Measurements from ENCODE around the gene ABCG4. TPM values are rescaled to one million over a fixed set of nuclear protein-coding genes. Genes with fewer than 3 reads are reported as not detected.
A peak's percentile ranks its signal among the peaks of the same experiment; 100 is the strongest.

The ABCG4 gene
- total and polyA plus RNA-seq, 2 experiments from 2014 or later, result 0.58 to 1.0 TPM

DNA sequence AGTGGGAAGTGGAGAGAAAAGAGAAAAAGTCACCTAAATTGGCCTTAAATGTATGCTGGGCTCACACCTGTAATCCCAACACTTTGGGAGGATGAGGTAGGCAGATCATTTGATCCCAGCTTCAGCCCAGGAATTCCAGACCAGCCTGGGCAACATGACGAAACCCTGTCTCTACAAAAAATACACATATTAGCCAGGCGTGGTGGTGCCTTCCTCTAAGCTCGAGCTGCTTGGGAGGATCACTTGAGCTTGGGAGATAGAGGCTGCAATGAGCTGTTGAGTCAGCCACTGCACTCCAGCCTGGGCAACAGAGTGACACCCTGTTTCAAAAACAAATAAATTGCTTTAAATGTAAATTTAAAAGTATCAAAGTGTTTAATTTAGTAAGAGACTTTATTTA is 61.2 kb downstream of the ABCG4 start:
- Histone ChIP-seq H3K36me3 (ENCODE audit: insufficient read depth) (no peaks in the 10 kb centered on the region), H3K79me2 (replicated peaks; ENCODE audit: insufficient read depth) (peaks cover 84% of the 10 kb centered on the region), H3K27ac (ENCODE audit: low read depth) (no peak overlapping the region), H3K4me1 (ENCODE audit: insufficient read depth) (peaks cover 34% of the 10 kb centered on the region), H3K27me3 (ENCODE audit: insufficient read depth) (no peaks in the 10 kb centered on the region), H2AFZ (no peak overlapping the region), H3K9me2 (ENCODE audit: insufficient read depth) (no peaks in the 10 kb centered on the region), H3K4me3 (no peak overlapping the region), H4K20me1 (replicated peaks; ENCODE audit: insufficient read depth) (peaks cover 46% of the 10 kb centered on the region), H3F3A (replicated peaks; ENCODE audit: low read depth) (peaks cover 5% of the 10 kb centered on the region), H3K4me2 (peak overlapping the region; percentile 93; the same call in 1 of the 2 replicates)
- Mint-ChIP-seq H3K27me3 (ENCODE audit: insufficient read depth, low read depth, poor library complexity) (peaks cover 8% of the 10 kb centered on the region), H3K4me3 (no peak overlapping the region; the same call in 2 of the 3 replicates), H3K9me3 (peaks cover 2% of the 10 kb centered on the region; the same call in 1 of the 3 replicates), H3K36me3 (ENCODE audit: low read depth) (peaks cover 5% of the 10 kb centered on the region; the same call in 1 of the 3 replicates), H3K27ac (0 out of 2 replicates have a peak overlapping the region, but pooled peaks have one; percentile 2), H3K4me1 (peaks cover 24% of the 10 kb centered on the region)
- DNase-seq (ENCODE audit: low spot score), result no peak
- ATAC-seq, result no peak
- no peak for TF ChIP-seq STAT1 (IDR thresholded peaks at IDR 0.05; ENCODE audit: unreplicated experiment)
- TF ChIP-seq, protein P1, sequence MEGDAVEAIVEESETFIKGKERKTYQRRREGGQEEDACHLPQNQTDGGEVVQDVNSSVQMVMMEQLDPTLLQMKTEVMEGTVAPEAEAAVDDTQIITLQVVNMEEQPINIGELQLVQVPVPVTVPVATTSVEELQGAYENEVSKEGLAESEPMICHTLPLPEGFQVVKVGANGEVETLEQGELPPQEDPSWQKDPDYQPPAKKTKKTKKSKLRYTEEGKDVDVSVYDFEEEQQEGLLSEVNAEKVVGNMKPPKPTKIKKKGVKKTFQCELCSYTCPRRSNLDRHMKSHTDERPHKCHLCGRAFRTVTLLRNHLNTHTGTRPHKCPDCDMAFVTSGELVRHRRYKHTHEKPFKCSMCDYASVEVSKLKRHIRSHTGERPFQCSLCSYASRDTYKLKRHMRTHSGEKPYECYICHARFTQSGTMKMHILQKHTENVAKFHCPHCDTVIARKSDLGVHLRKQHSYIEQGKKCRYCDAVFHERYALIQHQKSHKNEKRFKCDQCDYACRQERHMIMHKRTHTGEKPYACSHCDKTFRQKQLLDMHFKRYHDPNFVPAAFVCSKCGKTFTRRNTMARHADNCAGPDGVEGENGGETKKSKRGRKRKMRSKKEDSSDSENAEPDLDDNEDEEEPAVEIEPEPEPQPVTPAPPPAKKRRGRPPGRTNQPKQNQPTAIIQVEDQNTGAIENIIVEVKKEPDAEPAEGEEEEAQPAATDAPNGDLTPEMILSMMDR (conservative IDR thresholded peaks at IDR 0.05; ENCODE audit: low read depth in 2 of 2), result no peak
- TF ChIP-seq EZH2 (IDR thresholded peaks at IDR 0.05; ENCODE audit: low read depth, unreplicated experiment), result no peak
- TF ChIP-seq EZH2phosphoT487 (IDR thresholded peaks at IDR 0.05; ENCODE audit: unreplicated experiment), result no peak
- TF ChIP-seq CREB1 (CRISPR knock-in tag; IDR thresholded peaks at IDR 0.05; ENCODE audit: low read depth), result no peak
- TF ChIP-seq, protein P2, sequence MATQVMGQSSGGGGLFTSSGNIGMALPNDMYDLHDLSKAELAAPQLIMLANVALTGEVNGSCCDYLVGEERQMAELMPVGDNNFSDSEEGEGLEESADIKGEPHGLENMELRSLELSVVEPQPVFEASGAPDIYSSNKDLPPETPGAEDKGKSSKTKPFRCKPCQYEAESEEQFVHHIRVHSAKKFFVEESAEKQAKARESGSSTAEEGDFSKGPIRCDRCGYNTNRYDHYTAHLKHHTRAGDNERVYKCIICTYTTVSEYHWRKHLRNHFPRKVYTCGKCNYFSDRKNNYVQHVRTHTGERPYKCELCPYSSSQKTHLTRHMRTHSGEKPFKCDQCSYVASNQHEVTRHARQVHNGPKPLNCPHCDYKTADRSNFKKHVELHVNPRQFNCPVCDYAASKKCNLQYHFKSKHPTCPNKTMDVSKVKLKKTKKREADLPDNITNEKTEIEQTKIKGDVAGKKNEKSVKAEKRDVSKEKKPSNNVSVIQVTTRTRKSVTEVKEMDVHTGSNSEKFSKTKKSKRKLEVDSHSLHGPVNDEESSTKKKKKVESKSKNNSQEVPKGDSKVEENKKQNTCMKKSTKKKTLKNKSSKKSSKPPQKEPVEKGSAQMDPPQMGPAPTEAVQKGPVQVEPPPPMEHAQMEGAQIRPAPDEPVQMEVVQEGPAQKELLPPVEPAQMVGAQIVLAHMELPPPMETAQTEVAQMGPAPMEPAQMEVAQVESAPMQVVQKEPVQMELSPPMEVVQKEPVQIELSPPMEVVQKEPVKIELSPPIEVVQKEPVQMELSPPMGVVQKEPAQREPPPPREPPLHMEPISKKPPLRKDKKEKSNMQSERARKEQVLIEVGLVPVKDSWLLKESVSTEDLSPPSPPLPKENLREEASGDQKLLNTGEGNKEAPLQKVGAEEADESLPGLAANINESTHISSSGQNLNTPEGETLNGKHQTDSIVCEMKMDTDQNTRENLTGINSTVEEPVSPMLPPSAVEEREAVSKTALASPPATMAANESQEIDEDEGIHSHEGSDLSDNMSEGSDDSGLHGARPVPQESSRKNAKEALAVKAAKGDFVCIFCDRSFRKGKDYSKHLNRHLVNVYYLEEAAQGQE (IDR thresholded peaks at IDR 0.05; ENCODE audit: unreplicated experiment), result no peak

Other genes with a start within 250 kb of the ABCG4 start
- gene BCL9L, start 223.1 kb upstream of the ABCG4 start, total RNA-seq (2014; rRNA removed; shearing (Covaris generic)), result 24.1 and 35.1 TPM in 2 replicates
- gene BCL9L, start 223.1 kb upstream of the ABCG4 start, polyA plus RNA-seq (2016; fragmentation: Nextera tagmentation; extraction: Ambion mirVana), result 15.9 and 23.6 TPM in 2 replicates
- gene UPK2, start 192.8 kb upstream of the ABCG4 start, total RNA-seq (2014; rRNA removed; shearing (Covaris generic)), result not detected in 2 replicates
- gene UPK2, start 192.8 kb upstream of the ABCG4 start, polyA plus RNA-seq (2016; fragmentation: Nextera tagmentation; extraction: Ambion mirVana), result 0.74 and 1.4 TPM in 2 replicates
- not detected in 2 replicates for gene FOXR1, start 177.3 kb upstream of the ABCG4 start, total RNA-seq (2014; rRNA removed; shearing (Covaris generic))
- not detected in 2 replicates for gene FOXR1, start 177.3 kb upstream of the ABCG4 start, polyA plus RNA-seq (2016; fragmentation: Nextera tagmentation; extraction: Ambion mirVana)
- 34.3 and 34.5 TPM in 2 replicates for gene CENATAC, start 150.9 kb upstream of the ABCG4 start, total RNA-seq (2014; rRNA removed; shearing (Covaris generic))
- gene CENATAC, start 150.9 kb upstream of the ABCG4 start, polyA plus RNA-seq (2016; fragmentation: Nextera tagmentation; extraction: Ambion mirVana), result 31.7 and 33.4 TPM in 2 replicates
- 1,462 and 1,965 TPM in 2 replicates for gene RPS25, start 130.7 kb upstream of the ABCG4 start, total RNA-seq (2014; rRNA removed; shearing (Covaris generic))
- 3,622 and 3,632 TPM in 2 replicates for gene RPS25, start 130.7 kb upstream of the ABCG4 start, polyA plus RNA-seq (2016; fragmentation: Nextera tagmentation; extraction: Ambion mirVana)
- 79.9 and 97.2 TPM in 2 replicates for gene TRAPPC4, start 130.3 kb upstream of the ABCG4 start, total RNA-seq (2014; rRNA removed; shearing (Covaris generic))
- 118 and 142 TPM in 2 replicates for gene TRAPPC4, start 130.3 kb upstream of the ABCG4 start, polyA plus RNA-seq (2016; fragmentation: Nextera tagmentation; extraction: Ambion mirVana)
- gene SLC37A4, start 118.2 kb upstream of the ABCG4 start, total RNA-seq (2014; rRNA removed; shearing (Covaris generic)), result 50.2 and 56.4 TPM in 2 replicates
- 20.0 and 23.4 TPM in 2 replicates for gene SLC37A4, start 118.2 kb upstream of the ABCG4 start, polyA plus RNA-seq (2016; fragmentation: Nextera tagmentation; extraction: Ambion mirVana)
- 221 and 229 TPM in 2 replicates for gene HYOU1, start 91.8 kb upstream of the ABCG4 start, total RNA-seq (2014; rRNA removed; shearing (Covaris generic))
- 48.2 and 51.6 TPM in 2 replicates for gene HYOU1, start 91.8 kb upstream of the ABCG4 start, polyA plus RNA-seq (2016; fragmentation: Nextera tagmentation; extraction: Ambion mirVana)
- 13.4 and 14.6 TPM in 2 replicates for gene VPS11, start 81.2 kb upstream of the ABCG4 start, total RNA-seq (2014; rRNA removed; shearing (Covaris generic))
- 11.5 and 15.5 TPM in 2 replicates for gene VPS11, start 81.2 kb upstream of the ABCG4 start, polyA plus RNA-seq (2016; fragmentation: Nextera tagmentation; extraction: Ambion mirVana)
- 91.7 and 107 TPM in 2 replicates for gene HMBS, start 64.2 kb upstream of the ABCG4 start, total RNA-seq (2014; rRNA removed; shearing (Covaris generic))
- gene HMBS, start 64.2 kb upstream of the ABCG4 start, polyA plus RNA-seq (2016; fragmentation: Nextera tagmentation; extraction: Ambion mirVana), result 101 and 105 TPM in 2 replicates
- 36.4 and 37.2 TPM in 2 replicates for gene DPAGT1, start 47.2 kb upstream of the ABCG4 start, total RNA-seq (2014; rRNA removed; shearing (Covaris generic))
- gene DPAGT1, start 47.2 kb upstream of the ABCG4 start, polyA plus RNA-seq (2016; fragmentation: Nextera tagmentation; extraction: Ambion mirVana), result 48.3 and 52.6 TPM in 2 replicates
- 2.3 and 4.4 TPM in 2 replicates for gene C2CD2L, start 41.7 kb upstream of the ABCG4 start, total RNA-seq (2014; rRNA removed; shearing (Covaris generic))
- 1.4 TPM in 2 replicates for gene C2CD2L, start 41.7 kb upstream of the ABCG4 start, polyA plus RNA-seq (2016; fragmentation: Nextera tagmentation; extraction: Ambion mirVana)
- gene HINFP, start 27.5 kb upstream of the ABCG4 start, total RNA-seq (2014; rRNA removed; shearing (Covaris generic)), result 29.2 and 29.6 TPM in 2 replicates
- 12.6 and 12.8 TPM in 2 replicates for gene HINFP, start 27.5 kb upstream of the ABCG4 start, polyA plus RNA-seq (2016; fragmentation: Nextera tagmentation; extraction: Ambion mirVana)
- gene NLRX1, start 19.7 kb downstream of the ABCG4 start, total RNA-seq (2014; rRNA removed; shearing (Covaris generic)), result 13.8 and 14.2 TPM in 2 replicates
- 2.8 and 3.4 TPM in 2 replicates for gene NLRX1, start 19.7 kb downstream of the ABCG4 start, polyA plus RNA-seq (2016; fragmentation: Nextera tagmentation; extraction: Ambion mirVana)
- gene NHERF4, start 36.4 kb downstream of the ABCG4 start, total RNA-seq (2014; rRNA removed; shearing (Covaris generic)), result not detected in 2 replicates
- 0.15 TPM in 1 of 2 replicates, not detected in the other for gene NHERF4, start 36.4 kb downstream of the ABCG4 start, polyA plus RNA-seq (2016; fragmentation: Nextera tagmentation; extraction: Ambion mirVana)
- 67.6 and 67.8 TPM in 2 replicates for gene CBL, start 57.3 kb downstream of the ABCG4 start, total RNA-seq (2014; rRNA removed; shearing (Covaris generic))
- gene CBL, start 57.3 kb downstream of the ABCG4 start, polyA plus RNA-seq (2016; fragmentation: Nextera tagmentation; extraction: Ambion mirVana), result 31.6 and 40.1 TPM in 2 replicates
- 79.5 and 139 TPM in 2 replicates for gene MCAM, start 168.1 kb downstream of the ABCG4 start, total RNA-seq (2014; rRNA removed; shearing (Covaris generic))
- gene MCAM, start 168.1 kb downstream of the ABCG4 start, polyA plus RNA-seq (2016; fragmentation: Nextera tagmentation; extraction: Ambion mirVana), result 7.8 and 8.9 TPM in 2 replicates
- gene RNF26, start 185.5 kb downstream of the ABCG4 start, total RNA-seq (2014; rRNA removed; shearing (Covaris generic)), result 53.6 and 58.3 TPM in 2 replicates
- 28.7 and 31.8 TPM in 2 replicates for gene RNF26, start 185.5 kb downstream of the ABCG4 start, polyA plus RNA-seq (2016; fragmentation: Nextera tagmentation; extraction: Ambion mirVana)
- 1.9 and 3.0 TPM in 2 replicates for gene C1QTNF5, start 191.8 kb downstream of the ABCG4 start, total RNA-seq (2014; rRNA removed; shearing (Covaris generic))
- 1.8 and 1.9 TPM in 2 replicates for gene C1QTNF5, start 191.8 kb downstream of the ABCG4 start, polyA plus RNA-seq (2016; fragmentation: Nextera tagmentation; extraction: Ambion mirVana)
- 0.03 TPM in 1 of 2 replicates, not detected in the other for gene MFRP, start 197.7 kb downstream of the ABCG4 start, total RNA-seq (2014; rRNA removed; shearing (Covaris generic))
- gene MFRP, start 197.7 kb downstream of the ABCG4 start, polyA plus RNA-seq (2016; fragmentation: Nextera tagmentation; extraction: Ambion mirVana), result not detected in 2 replicates
- gene USP2, start 232.6 kb downstream of the ABCG4 start, total RNA-seq (2014; rRNA removed; shearing (Covaris generic)), result 4.9 and 6.6 TPM in 2 replicates
- 5.0 and 5.9 TPM in 2 replicates for gene USP2, start 232.6 kb downstream of the ABCG4 start, polyA plus RNA-seq (2016; fragmentation: Nextera tagmentation; extraction: Ambion mirVana)

All from GM23338 (cell line).